CD4-positive, alpha-beta T cell treated with Interleukin-1 beta for 1 hour (primary cell): ENCODE data around the gene STEEP1.
"Not testable (repeated sequence)": the region's sequence is repeated elsewhere in the genome, so short reads cannot be mapped to it uniquely, and the experiment has no call there.

ENCODE experiments used
- DNase-seq, 2 donors: peaks; one replicate each; pipeline ENCODE4 v3.0.0-alpha.2; 2020 to 2022

Gene STEEP1

DNA sequence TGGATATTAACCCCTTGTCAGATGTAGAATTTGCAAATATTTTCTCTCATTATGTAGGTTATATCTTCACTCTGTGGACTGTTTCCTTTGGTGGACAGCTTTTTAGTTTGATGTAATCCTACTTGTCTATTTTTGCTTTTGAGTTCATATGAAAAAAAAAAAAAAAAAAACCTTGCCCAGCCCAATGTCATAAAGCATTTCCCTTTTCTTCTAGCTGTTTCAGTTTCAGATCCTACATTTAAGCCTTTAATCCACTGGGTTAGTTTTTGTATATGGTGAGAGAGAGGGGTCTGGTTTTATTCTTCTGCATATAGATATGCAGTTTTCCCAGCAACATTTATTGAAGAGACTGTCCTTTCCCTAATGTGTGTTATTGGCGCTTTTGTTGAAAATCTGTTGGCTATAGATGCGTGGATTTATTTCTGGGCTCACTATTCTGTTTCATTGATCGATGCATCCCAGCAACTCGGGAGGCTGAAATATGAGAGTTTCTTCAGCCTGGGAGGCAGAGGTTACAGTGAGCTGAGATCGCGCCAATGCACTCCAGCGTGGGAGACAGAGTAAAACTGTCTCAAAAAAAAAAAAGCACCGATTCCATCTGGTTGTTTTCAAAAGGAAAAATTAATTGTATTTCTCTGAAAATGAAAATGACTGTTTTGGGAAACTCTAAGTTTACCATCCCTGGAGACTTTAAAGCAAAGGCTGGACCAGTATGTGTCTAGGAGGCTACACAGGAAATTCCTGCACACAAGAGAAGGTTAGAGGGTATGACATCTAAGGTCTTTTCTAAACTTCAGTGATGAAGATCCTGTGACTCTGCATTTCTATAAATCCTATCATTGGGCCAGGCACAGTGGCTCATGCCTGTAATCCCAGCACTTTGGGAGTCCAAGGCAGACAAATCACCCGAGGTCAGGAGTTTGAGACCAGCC is 35.6 kb downstream of the STEEP1 start:
- no peak for DNase-seq

DNA sequence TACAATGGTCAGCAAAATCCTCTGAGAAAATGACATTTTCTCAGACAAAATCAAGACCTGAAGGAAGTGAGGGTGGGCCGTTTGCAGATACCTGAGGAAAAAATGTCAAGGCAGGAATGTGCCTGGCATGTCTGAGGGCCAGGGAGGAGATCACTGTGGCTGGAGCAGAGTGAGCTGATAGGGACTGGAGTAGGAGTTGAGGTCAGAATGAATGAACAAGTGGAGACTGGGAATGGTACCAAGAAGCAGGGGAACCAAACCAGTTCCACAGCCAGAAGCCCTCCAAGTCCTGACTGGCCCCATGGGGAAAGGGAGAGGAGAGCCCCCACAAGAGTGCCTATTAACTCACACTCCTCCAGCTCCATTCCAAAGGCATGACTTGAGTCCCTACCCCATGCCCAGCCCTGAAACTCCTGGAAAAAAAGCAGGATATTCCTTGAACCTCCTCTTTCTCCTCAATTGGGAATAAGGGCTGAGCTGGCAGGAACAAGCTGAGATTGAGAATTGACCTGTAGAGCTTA is 41.5 kb downstream of the STEEP1 start:
- DNase-seq: no peak

DNA sequence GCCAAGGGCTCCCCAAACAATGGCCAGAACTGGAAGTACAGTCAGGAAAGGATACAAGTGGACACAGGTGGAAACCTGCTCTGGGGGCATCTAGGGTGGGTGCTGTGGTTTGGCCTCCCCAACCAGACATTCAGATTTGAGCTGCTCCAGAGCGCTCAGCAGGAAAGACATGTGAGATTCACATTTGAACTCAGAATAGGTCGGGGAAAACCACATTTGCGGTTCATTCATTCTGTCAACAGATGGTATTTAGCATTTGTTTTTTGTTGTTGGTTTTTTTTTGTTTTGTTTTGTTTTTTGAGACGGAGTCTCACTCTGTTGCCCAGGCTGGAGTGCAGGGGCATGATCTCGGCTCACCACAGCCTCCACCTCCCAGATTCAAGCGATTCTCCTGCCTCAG is 44.0 kb downstream of the STEEP1 start:
- no peak for DNase-seq

DNA sequence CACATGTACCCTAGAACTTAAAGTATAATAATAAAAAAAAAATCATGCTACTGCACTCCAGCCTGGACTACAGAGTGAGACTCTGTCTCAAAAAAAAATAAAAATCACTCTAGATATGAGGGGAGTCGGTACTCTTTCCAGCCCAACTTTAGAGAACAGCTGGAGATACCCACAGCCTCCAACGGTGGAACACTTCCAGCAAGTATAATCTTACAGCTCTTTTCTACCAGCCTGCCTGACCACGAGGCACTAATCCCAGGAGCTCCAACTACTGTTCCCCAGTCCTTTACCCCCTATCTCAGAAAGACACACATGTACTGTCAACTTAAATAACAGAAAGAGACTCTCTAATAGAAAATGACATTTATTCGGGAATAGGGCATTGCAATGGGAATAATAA is 46.8 kb downstream of the STEEP1 start:
- no peak for DNase-seq

DNA sequence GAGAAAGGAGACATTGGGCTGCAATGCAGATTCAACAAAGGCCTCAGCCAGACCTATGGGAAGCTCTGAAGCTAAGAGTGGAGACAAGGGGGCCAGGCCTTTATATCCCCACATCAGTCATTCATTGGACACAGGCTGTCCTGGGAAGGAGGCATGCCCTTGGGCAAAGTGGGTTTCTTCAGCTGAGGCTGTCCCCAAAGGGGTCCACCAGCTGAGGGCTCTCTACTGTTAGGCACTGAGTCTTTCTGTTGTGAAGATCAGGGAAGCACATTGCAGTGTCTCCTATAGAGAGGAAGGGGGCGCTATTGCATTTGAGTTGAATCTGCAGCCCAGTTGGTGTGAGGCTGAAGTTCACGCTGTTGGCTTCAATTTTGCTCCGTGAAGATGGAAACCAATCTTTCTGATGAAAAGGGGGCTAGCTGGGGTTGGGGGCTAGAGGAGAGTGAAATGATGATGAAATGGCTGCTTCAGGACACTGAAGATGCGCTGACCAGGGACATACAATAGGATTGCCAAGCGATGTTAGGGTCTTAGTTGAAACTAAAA is 49.0 kb downstream of the STEEP1 start:
- peak; percentile 57 to 68 for DNase-seq

DNA sequence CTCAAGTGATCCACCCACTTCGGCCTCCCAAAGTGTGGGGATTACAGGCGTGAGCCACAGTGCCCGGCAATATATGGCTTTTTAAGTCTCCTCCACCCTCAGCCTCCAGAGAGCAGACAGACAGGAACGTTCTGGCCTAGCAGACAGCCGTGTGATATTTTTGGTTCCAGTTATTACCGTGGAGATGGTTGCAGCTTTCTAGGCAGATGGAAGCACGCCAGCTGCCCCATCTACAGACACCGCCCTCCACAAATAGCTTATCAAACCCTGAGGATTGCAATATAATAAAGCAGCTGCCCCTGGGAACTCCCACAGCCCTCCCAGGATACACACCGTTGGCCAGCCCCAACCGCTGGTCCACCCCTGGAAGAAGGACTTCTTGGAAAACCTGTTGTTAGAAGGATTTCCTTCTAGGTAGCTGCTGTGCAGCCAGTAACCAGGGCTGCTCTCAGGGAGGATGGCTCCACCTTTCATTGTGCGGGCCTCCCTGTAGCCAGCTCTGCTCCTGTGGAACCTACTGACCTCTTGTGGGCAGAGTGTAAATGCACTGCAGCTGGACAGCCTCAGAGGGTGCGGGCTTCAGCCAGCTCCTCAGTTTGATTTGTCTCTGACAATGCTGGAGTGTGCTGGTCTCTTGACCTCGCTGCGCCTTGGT is 52.9 kb downstream of the STEEP1 start:
- peak; percentile 17 to 32 for DNase-seq

DNA sequence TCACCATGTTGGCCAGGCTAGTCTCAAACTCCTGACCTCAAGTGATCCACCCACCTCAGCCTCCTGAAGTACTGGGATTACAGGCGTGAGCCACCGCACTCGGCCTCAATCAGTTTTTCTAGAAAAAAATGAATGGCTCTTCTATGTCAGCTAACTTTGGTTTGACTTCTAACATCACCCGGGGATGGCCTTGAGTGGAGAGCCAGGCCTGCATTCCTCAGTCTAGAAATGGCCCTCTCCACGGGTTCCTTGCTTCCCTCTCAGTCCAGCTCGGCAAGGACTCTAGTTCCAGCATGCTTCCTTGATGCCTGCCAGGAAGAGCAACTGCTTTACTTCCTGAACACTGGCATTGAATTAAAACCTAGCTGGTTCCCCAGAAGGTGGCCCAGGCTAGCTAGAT is 58.0 kb downstream of the STEEP1 start:
- DNase-seq: no peak

DNA sequence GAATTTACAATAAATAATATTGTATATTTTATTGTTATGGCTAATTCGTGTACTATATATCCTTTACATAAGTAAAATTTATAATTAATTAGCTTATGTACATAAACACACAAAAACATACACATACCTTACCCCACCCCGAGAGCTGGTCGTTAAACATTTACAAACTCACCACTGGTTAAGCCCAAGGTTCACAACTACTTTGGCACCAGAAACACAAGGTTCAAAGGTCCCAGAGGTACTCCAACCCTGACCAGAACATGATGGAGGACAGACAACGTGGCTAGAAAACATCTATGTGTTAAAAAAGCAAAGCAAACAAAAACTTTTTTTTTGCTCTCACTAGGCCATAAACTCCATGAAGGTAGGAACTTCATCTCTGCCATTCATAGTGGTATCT is 59.3 kb downstream of the STEEP1 start:
- no peak for DNase-seq

DNA sequence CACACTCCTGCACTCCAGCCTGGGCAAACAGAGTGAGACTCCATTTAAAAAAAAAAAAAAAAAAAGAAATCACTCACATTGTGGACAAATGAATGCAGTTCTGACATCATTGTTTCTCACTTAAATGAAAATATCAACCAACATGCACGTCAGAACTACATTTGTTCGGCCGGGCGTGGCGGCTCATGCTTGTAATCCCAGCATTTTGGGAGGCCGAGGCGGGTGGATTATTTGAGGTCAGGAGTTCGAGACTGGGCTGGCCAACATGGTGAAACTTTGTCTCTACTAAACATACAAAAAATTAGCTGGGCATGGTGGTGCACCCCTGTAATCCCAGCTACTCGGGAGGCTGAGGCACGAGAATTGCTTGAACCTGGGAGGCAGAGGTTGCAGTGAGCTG is 60.1 kb downstream of the STEEP1 start:
- not testable (repeated sequence) for DNase-seq

DNA sequence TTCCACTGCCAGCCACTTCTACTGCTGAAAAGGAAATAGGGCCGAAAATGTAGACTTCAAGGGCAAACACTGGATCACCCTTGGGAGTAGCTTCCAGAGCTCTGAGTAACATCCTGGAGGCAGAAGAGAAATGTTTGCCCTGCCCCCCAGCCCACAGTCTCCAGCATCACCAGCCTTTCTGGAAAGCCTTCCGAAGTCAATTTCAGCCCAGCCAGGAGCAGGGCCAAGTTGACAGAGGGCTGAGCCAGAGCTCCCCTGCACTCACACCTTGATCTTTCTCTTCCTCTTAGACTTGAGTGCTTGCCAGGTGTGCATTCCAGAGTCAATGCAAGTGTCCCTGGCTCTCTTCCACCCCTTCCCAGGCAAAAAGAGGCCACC is 61.7 kb downstream of the STEEP1 start:
- no peak for DNase-seq

DNA sequence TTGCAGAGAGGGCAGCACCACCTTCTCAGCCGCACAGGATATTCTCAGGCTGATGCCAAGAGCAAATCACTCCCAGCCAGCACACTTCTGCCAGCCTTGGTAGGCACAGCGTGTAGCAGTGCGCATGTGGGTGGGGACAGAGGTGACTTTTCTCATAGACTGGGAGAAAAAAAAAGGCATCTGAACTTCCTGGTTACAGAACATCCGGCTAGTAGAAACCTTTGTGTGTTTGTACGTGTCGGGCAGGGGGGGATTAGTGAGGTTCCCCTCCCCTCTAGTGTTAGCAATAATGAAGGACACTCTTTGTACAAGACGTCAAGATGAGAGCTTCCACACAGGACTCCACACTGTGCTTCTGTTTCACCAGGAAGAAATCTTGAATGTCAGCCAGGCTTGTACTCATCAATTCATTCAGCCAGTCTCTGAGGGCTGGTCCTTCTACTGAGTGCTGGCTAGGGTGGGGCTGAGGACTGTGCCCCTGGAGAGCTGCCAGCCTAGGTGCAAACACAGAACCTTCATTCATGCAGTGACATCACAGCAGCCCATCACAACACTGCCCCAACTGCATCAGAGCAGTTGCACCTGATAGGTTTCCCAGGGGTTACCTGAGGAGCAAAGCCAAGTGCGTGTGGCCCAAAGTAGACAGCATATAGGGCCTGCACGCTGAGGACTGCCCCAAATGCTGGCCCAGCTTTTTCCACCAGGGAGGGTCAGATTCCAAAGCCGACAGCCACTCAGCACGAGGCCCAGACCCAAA is 62.3 kb downstream of the STEEP1 start:
- DNase-seq: peak; percentile 33 to 45

DNA sequence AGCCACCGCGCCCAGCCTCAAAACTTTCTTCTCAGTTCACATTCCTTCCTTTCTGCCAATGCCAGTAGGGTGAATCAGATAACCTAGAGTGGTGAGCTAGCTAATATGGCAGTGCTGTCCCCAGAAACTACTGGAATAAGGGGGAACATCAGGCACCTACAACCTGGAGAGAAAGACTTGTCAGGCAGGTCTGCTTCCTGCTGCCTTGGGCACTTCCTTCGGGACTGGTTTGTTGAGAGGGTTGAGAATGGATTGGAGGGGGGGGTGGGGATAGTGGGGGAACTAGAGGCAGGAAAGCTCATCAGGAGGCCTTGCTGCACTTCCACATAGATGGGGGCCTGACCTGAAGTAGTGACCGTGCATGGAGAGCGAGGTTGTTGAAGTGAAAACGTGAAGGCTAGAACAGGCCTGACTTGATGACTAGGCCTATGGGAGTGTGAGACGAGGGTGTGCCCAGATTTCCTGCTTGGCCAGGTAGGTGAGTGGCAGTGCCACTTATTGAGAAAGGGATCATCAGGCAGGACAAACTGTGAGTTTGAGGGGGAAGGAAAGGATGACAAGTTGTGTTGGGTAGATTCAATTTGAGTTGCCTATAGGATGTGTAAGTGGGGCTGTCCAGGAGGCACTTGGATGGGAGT is 63.6 kb downstream of the STEEP1 start:
- no peak for DNase-seq

DNA sequence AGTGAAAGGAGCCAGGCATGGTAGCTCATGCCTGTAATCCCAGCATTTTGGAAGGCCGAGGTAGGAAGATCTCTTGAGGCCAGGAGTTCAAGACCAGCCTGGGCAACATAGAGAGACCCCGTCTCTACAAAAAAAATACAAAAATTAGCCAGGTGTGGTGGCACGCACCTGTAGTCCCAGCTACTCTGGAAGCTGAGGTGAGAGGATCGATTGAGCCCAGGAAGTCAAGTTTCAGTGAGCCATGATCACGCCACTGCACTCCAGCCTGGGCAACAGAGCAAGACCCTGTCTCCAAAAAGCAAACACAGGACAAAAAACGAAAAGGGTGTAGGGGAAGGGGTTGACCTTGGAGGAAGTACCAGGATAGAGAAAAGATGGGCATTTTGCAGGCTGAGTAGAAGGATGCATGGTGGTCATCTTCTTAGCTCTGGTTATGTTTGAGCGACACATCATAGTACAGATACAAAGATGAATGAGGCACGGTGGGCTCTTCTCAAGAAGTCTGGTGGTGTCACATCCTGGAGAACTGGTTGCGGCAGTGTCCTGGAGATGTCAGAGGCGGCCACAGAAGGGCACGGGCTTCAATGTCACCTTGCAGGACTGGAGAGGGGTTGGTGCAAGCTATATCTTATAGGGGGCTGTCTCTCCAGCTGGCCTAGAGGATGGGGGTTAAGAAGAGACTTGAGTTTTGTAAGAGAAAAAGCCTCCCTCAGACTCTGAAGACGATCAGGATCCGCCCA is 65.0 kb downstream of the STEEP1 start:
- DNase-seq: no peak

DNA sequence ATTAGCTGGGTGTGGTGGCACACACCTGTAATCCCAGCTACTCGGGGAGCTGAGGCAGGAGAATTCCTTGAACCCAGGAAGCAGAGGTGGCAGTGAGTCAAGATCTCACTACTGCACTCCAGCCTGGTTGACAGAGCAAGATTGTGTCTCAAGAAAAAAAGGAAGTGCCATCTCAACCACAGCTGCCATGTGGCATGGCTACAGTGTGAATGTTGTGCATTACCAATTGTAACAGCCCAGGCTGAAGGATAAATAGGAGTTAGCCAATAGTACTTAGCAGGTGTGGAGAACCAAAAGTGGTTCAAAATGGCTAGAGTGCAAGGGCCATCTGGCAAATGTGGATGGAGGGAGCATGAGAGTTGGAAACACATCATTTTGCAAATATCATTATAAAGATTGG is 68.0 kb downstream of the STEEP1 start:
- DNase-seq: no peak

DNA sequence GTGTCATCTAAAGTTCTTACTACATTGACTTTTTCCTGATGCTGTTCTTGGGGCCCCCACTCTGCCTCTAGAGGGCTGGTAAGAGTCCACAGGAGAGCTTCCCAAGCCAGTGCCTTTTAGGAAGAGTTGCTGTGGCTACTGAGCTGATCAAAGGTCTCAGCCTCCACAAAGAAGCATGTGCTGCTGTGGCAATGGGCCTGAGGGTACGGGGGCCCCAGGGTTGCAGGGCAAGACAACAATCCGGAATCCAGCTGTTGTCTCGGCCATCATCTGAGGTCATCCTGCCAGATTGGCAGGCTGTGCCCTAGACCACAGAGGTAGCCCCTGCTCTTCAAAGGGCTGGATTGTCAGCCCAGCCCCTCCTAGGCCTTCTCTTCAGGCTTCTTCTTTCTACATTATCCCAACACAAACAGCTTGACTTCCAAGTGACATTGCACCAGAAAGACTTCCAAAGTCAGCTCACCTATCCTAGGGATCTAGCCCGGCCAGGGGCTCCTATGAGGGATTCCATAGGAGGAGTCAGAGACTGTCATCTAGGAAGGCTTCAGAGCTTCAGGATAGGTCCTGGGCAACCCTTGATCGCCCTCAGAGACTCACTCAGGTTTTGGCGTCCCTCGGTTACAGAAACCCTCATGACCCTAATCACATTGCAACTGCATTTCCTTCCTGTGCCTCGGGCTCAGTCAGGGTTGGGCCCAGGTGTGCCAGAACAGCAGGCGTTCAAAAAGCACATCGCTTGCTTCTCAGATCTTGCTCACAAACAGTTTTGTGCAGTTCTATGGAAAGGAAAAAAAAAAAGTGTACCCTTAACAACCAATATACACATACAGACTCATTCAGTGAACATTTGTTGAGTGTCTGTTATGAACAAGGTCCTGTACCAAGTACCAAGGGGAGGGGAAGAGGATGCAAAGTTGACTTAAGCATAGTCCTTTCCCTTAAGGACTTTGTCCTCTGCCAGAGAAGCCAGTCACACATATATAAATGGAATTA is 69.2 kb downstream of the STEEP1 start:
- DNase-seq: no peak

DNA sequence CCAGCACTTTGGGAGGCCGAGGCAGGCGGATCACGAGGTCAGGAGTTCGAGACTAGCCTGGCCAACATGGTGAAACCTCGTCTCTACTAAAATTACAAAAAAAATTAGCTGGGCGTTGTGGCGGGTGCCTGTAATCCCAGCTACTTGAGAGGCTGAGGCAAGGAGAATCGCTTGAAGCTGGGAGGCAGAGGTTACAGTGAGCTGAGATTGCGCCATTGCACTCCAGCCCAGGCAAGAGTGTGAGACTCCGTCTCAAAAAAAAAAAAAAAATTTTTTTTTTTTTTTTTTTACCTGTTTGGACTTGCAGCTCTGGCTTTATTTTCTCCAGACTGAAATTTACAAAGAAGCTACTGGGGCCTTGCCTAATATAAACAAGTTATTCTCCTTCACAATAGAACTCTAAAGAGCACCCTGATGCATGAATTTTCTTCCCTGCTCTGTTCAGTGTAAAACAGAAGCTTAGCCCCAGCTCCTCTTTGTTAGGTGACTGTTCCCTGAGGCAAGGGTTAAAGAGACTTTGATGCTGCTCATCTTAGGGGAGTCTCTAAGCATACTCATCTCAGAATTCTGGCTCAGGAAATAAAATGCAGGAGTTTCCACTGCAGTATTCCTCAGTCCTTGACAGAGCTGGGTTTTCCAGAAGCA is 71.2 kb downstream of the STEEP1 start:
- not testable (repeated sequence) for DNase-seq

DNA sequence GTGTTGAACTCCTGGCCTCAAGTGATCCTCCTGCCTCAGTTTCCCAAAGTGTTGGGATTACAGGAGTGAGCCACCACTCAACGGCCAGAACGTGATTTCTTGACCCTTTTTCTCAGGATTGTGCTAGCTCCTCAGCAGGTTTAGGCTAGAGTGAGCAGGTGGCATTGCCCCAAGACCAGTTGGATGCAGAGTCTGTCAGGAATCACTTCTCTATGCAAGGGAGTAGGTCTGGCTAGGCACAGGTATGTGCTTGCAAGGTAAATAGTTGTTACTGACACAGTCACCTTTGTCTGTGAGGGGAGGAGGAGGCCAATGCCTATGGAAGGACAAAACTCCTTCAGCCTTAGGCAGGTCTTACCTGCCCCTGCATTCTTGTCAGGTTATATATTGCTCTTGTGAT is 72.7 kb downstream of the STEEP1 start:
- no peak for DNase-seq

DNA sequence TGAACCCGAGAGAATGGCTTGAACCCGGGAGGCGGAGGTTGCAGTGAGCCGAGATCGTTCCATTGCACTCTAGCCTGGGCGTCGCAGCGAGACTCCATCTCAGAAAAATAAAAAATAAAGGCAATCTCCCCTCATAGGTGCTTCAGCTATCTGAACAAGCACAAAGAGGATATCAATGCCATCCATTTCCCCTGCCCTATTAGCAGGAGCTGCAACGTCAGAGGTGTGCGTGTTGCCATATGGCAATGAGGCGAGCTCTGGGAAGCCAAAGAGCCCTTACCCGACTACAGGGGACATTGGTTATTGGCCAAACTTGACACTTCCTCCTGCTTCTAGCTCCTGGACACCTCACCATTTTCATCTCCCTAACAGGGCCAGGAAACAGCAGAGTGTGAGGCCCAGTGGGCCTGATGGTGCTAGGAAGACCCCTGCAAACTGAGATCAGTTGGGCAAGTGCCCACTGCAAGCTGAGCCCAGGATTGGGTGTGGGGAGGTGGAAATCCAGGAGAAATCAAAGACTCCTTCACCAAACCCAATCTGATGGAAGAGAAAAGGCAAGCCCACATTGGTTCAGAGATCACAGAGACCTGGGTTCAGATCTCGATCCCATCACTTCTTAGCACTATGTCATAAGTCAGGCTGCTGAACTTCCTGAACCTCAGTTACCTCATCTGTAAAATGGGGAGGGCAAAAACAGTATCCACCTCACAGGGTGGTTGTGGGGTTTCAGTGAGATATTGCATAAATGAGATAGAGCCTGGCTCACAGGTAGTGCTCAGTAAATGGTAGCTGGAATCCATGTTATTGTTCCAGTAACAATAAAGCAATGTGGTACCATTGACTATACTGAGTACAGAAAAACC is 75.8 kb downstream of the STEEP1 start:
- no peak for DNase-seq

DNA sequence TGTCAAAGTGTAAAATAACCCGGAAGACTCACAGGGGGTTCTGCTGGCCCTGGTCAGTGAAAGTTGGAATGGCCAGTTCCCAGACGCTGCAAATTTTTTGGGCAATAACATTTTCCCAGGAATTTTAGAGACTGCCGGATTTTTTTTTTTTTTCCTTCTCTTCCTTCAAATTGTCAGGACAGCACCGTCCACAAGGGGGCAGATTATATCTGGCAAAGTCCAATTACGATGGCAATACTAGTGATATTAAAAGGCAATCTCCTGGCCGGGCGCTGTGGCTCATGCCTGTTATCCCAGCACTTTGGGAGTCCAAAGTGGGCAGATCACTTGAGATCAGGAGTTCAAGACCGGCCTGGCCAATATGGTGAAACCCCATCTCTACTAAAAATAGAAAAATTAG is 76.5 kb downstream of the STEEP1 start:
- peak; percentile 29 to 41 for DNase-seq
